Neural progenitor cell (in vitro differentiated cells): Measurements from ENCODE around the gene ATP6V1B1.

Source experiments
- CTCF ChIP-seq: fragments of 200-600 bp; sonication (generic); IDR thresholded peaks from 2 replicates; pipeline ENCODE4 v1.5.1; 2017; ENCODE audit warnings: antibody characterized with exemption, mild to moderate bottlenecking
- EZH2 ChIP-seq: fragments of 200-600 bp; sonication (generic); IDR thresholded peaks from 2 replicates; pipeline ENCODE4 v1.6.1; 2017; ENCODE audit warnings: antibody characterized with exemption, mild to moderate bottlenecking, moderate library complexity
- EZH2phosphoT487 ChIP-seq: fragments of 200-600 bp; sonication (generic); IDR thresholded peaks from 2 replicates; pipeline ENCODE4 v1.6.1; 2017; ENCODE audit warnings: antibody characterized with exemption

- TF ChIP-seq CTCF (no peak), EZH2 (no peak), EZH2phosphoT487 (no peak)
Observed at GRCh38 chr2:70975237-70975636, 39.5 kb downstream of the ATP6V1B1 start.
